ENCODE data around the gene ELOVL6.
A peak's percentile ranks its signal among the peaks of the same experiment; 100 is the strongest.

The ELOVL6 gene

DNA sequence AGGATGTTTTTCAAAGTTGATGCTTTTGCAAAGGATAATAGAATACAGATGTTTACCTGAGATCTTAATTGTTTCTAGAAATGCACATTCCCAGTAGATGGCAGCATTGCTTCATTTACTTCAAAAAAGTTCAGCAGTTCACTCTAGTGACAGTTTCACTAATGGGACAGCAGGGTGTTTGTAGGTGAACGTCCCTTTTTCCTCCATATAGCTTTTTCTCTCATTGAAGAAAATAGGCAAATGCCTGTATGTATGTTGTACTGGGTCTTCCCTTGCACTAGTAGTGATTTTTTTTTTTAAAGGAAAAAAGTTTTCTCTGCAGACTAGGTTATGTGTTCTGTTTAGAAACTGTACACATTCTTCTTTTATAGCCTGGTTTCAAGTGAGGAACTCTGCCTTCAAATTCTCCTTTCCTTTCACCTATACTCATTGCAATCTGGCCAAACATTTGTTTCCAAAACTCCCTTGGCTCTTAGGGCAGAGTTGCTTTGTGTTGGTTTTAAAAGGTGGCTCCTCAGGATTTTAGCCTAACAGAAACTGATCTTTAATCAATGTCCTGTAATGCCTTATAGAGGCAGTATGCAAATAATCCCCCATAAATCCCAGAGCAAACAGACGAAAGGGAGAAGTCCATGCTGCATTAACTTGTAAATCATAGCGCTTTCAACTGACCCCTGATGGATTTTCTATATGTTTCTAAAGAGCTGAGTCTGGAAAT, 199.4 kb downstream of the ELOVL6 start:
- no peak overlapping the region for H3K27ac ChIP-seq
- DNase-seq (ENCODE audit: low spot score) = no peak
- TF ChIP-seq, protein P1, sequence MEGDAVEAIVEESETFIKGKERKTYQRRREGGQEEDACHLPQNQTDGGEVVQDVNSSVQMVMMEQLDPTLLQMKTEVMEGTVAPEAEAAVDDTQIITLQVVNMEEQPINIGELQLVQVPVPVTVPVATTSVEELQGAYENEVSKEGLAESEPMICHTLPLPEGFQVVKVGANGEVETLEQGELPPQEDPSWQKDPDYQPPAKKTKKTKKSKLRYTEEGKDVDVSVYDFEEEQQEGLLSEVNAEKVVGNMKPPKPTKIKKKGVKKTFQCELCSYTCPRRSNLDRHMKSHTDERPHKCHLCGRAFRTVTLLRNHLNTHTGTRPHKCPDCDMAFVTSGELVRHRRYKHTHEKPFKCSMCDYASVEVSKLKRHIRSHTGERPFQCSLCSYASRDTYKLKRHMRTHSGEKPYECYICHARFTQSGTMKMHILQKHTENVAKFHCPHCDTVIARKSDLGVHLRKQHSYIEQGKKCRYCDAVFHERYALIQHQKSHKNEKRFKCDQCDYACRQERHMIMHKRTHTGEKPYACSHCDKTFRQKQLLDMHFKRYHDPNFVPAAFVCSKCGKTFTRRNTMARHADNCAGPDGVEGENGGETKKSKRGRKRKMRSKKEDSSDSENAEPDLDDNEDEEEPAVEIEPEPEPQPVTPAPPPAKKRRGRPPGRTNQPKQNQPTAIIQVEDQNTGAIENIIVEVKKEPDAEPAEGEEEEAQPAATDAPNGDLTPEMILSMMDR (IDR thresholded peaks at IDR 0.05) = peak; percentile 38
- H3K4me3 ChIP-seq = no peak overlapping the region

DNA sequence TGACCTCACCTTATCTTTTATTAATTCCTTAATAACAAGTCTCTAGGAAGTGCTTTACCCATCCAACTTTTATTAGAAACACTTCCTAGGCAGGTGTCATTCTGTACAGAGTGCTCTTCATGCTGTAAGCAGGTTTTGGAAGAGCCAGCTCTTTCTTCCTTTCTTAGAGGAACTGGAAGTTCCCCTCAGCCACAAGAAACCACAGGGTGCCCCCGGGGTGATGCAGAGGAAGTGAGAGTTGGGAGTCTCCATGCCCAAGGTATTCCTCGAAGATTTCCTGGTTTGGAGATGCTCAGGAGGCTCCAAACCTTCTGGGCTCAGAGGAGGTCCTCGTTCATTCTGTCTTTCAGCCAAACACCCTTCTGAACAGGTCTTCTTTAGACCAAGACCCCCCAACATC, 201.9 kb downstream of the ELOVL6 start:
- Histone ChIP-seq H3K27ac (no peak overlapping the region), H3K4me3 (no peak overlapping the region)
- TF ChIP-seq, protein P1 (IDR thresholded peaks at IDR 0.05) = no peak
- DNase-seq (ENCODE audit: low spot score) = no peak
